Spinal cord (tissue), 10 donors: ENCODE measurements around the gene ZNF239. TPM values are rescaled to one million over a fixed set of nuclear protein-coding genes. Genes with fewer than 3 reads are reported as not detected.

Experiments
- DNase-seq, 6 donors: peaks; one replicate each; pipeline versions ENCODE4 v3.0.0 to v3.0.0-alpha.2; 2013 to 2015; ENCODE audit warnings: low spot score in 6 of 6, low read depth in 4 of 6
- H3K27ac ChIP-seq: one replicate; pipeline ENCODE4 v1.5.1; 2013; ENCODE audit warnings: low read depth, low read length, control low read depth
- H3K27me3 ChIP-seq: one replicate; pipeline ENCODE4 v1.6.1; 2013; ENCODE audit warnings: low read length; ENCODE audit not compliant: control insufficient read depth, insufficient read depth
- H3K36me3 ChIP-seq: one replicate; pipeline ENCODE4 v1.6.1; 2013; ENCODE audit warnings: low read length; ENCODE audit not compliant: control insufficient read depth, insufficient read depth
- H3K4me1 ChIP-seq: one replicate; pipeline ENCODE4 v1.6.1; 2013; ENCODE audit warnings: low read length; ENCODE audit not compliant: control insufficient read depth, insufficient read depth
- H3K4me3 ChIP-seq: one replicate; pipeline ENCODE4 v1.5.1; 2013; ENCODE audit warnings: low read depth, low read length, control low read depth
- H3K9me3 ChIP-seq: one replicate; pipeline ENCODE4 v1.6.1; 2013; ENCODE audit warnings: low read length; ENCODE audit not compliant: control insufficient read depth, insufficient read depth
- WGBS: methylation state at CpG from one replicate; pipeline ENCODE4 v1.1.5; 2013; ENCODE audit warnings: missing lambda C conversion rate; ENCODE audit not compliant: insufficient coverage; 5-methylcytosine and 5-hydroxymethylcytosine counted together
- polyA plus RNA-seq, 2 donors: library from polyadenylated mRNA; unstranded; fragments of 120-200 nt; gene quantifications; one replicate each; pipeline ENCODE4 v1.2.1, GENCODE V29; 2013; ENCODE audit not compliant: insufficient read length in 2 of 2
- total RNA-seq, 2 donors: library from RNA; depleted of rRNA in 1 of 2; stranded (reverse); fragments of 120-200 nt in 1 of 2; fragments of >200 nt in 1 of 2; gene quantifications; one replicate each; pipeline versions ENCODE4 v1.2.3 to v1.2.4, GENCODE V29; 2013 to 2014
- donor health status: healthy.

Gene ZNF239
- total and polyA plus RNA-seq, 4 donors, result 9.8 to 12.0 (median 10.1) TPM

GRCh38 chr10:43524434-43525247 is 49.8 kb downstream of the ZNF239 start:
- Histone ChIP-seq H3K36me3 (no peaks in the 10 kb centered on the region), H3K27me3 (no peaks in the 10 kb centered on the region), H3K4me3 (no peak overlapping the region), H3K4me1 (no peaks in the 10 kb centered on the region), H3K27ac (no peak overlapping the region), H3K9me3 (peaks cover 30% of the 10 kb centered on the region)
- no CpG with 5 or more reads among the region's 1 CpG for WGBS
- no peak for DNase-seq

Other genes with a start within 250 kb of the ZNF239 start
- gene FXYD4, start 203.0 kb downstream of the ZNF239 start, total RNA-seq, result not detected
- not detected for gene FXYD4, start 203.0 kb downstream of the ZNF239 start, polyA plus RNA-seq
- gene HNRNPF, start 165.4 kb downstream of the ZNF239 start, total RNA-seq, result 100 to 1,000 TPM in 1 of 2 donors, 10 to 100 TPM in 1; 83.9 to 149 TPM
- 100 to 1,000 TPM; 116 to 129 TPM for gene HNRNPF, start 165.4 kb downstream of the ZNF239 start, polyA plus RNA-seq
- gene ZNF487, start 137.5 kb downstream of the ZNF239 start, total RNA-seq, result 10 to 100 TPM; 22.2 to 23.5 TPM
- 10 to 100 TPM; 16.2 to 16.4 TPM for gene ZNF487, start 137.5 kb downstream of the ZNF239 start, polyA plus RNA-seq
- gene ZNF485, start 31.8 kb upstream of the ZNF239 start, total RNA-seq, result 1 to 10 TPM; 5.2 to 5.6 TPM
- 1 to 10 TPM; 4.0 to 4.6 TPM for gene ZNF485, start 31.8 kb upstream of the ZNF239 start, polyA plus RNA-seq
- 10 to 100 TPM; 42.3 to 91.9 TPM for gene ZNF32, start 74.3 kb upstream of the ZNF239 start, total RNA-seq
- gene ZNF32, start 74.3 kb upstream of the ZNF239 start, polyA plus RNA-seq, result 10 to 100 TPM; 67.9 to 73.1 TPM